Measurements from ENCODE around the gene SLC39A6. TPM values are rescaled to one million over a fixed set of nuclear protein-coding genes. Genes with fewer than 3 reads are reported as not detected.

The SLC39A6 gene
- total RNA-seq, 1 donor from 2014 or later = 17.6 TPM

GRCh38 chr18:36130039-36130831 lies 1.1 kb upstream of the SLC39A6 start:
- ATAC-seq (ENCODE audit: low read depth) (peak; percentile 15), DNase-seq (no peak)
- peak overlapping the region; percentile 94 for H3K4me3 Mint-ChIP-seq
- peak overlapping the region; percentile 92 for H3K27ac Mint-ChIP-seq
- peaks cover 42% of the 10 kb centered on the region for H3K36me3 Mint-ChIP-seq (ENCODE audit: low read depth)
- ChIA-PET CTCF (interaction anchor here (1.0 kb wide), 1 partner anchor 744 kb away, joined by 4 read pairs; no protein-coding TSS in a partner anchor), POLR2A (interaction anchor here (0.8 to 3.7 kb wide), 14 partner anchors 10 to 840 kb away, joined by 3 to 14 read pairs (median 6); partner anchors contain the start of genes INO80C, RPRD1A, ZNF24 and ZSCAN30)
- intact Hi-C loops (cut with micrococcal nuclease) = no loop called here
- H3K4me1 Mint-ChIP-seq = peaks cover 60% of the 10 kb centered on the region
- H3K9me3 Mint-ChIP-seq = no peaks in the 10 kb centered on the region
- TF ChIP-seq, protein P1, sequence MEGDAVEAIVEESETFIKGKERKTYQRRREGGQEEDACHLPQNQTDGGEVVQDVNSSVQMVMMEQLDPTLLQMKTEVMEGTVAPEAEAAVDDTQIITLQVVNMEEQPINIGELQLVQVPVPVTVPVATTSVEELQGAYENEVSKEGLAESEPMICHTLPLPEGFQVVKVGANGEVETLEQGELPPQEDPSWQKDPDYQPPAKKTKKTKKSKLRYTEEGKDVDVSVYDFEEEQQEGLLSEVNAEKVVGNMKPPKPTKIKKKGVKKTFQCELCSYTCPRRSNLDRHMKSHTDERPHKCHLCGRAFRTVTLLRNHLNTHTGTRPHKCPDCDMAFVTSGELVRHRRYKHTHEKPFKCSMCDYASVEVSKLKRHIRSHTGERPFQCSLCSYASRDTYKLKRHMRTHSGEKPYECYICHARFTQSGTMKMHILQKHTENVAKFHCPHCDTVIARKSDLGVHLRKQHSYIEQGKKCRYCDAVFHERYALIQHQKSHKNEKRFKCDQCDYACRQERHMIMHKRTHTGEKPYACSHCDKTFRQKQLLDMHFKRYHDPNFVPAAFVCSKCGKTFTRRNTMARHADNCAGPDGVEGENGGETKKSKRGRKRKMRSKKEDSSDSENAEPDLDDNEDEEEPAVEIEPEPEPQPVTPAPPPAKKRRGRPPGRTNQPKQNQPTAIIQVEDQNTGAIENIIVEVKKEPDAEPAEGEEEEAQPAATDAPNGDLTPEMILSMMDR (IDR thresholded peaks at IDR 0.05) = no peak
- no peaks in the 10 kb centered on the region for H3K27me3 Mint-ChIP-seq

- no peaks in the 10 kb centered on the region for H3K9me3 Mint-ChIP-seq
- peak overlapping the region; percentile 92 for H3K27ac Mint-ChIP-seq
- DNase-seq = no peak
- TF ChIP-seq, protein P1 (IDR thresholded peaks at IDR 0.05) = no peak
- POLR2A ChIA-PET = interaction anchor here (0.6 to 3.7 kb wide), 19 partner anchors 8 to 880 kb away, joined by 3 to 29 read pairs (median 6); partner anchors contain the start of genes INO80C, RPRD1A and ZSCAN30
- H3K4me3 Mint-ChIP-seq = peak overlapping the region; percentile 94
- H3K36me3 Mint-ChIP-seq (ENCODE audit: low read depth) = peaks cover 46% of the 10 kb centered on the region
- intact Hi-C loops (cut with micrococcal nuclease) = loop anchor here (1.0 to 5.0 kb wide), 14 partner anchors 21 to 1152 kb away; partner anchors contain the start of genes KIAA1328, MAPRE2, MOCOS and RMP24
- peaks cover 54% of the 10 kb centered on the region for H3K4me1 Mint-ChIP-seq
- H3K27me3 Mint-ChIP-seq = no peaks in the 10 kb centered on the region
- CTCF ChIA-PET = interaction anchor here (0.8 to 1.5 kb wide), 3 partner anchors 68 to 156 kb away, joined by 3 to 6 read pairs (median 3); no protein-coding TSS in a partner anchor
- no peak for ATAC-seq (ENCODE audit: low read depth)
Measured at GRCh38 chr18:36128907-36129299, 237 bp downstream of the SLC39A6 start.

DNA sequence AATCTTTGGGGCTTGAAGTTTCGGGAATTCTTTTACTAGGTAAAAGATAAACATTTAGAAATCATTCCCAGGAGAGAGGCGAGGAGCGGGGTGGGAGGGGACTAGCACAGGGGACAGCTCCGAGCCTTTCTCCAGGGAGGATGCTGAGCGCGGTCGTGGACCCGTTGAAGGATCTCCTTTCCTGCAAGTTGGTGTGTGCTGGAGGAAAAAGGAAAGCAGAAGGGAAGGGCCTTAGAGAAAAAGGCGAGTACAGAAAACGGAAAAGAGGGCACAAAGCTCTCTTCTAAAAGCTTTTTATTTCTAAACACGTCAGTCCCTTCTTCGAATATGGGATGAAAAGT lies 640 bp downstream of the SLC39A6 start:
- no peaks in the 10 kb centered on the region for H3K27me3 Mint-ChIP-seq
- CTCF ChIA-PET = interaction anchor here (0.8 to 1.5 kb wide), 3 partner anchors 68 to 156 kb away, joined by 3 to 6 read pairs (median 3); no protein-coding TSS in a partner anchor
- H3K27ac Mint-ChIP-seq = peak overlapping the region; percentile 92
- no peaks in the 10 kb centered on the region for H3K9me3 Mint-ChIP-seq
- H3K4me3 Mint-ChIP-seq = peak overlapping the region; percentile 94
- ATAC-seq (ENCODE audit: low read depth) (no peak), DNase-seq (no peak)
- peaks cover 49% of the 10 kb centered on the region for H3K36me3 Mint-ChIP-seq (ENCODE audit: low read depth)
- intact Hi-C loops (cut with micrococcal nuclease) = loop anchor here (2.0 to 5.0 kb wide), 3 partner anchors 541 to 1151 kb away; partner anchors contain the start of gene MAPRE2
- POLR2A ChIA-PET = interaction anchor here (0.6 to 3.7 kb wide), 19 partner anchors 8 to 879 kb away, joined by 3 to 29 read pairs (median 6); partner anchors contain the start of genes INO80C, RPRD1A and ZSCAN30
- peaks cover 53% of the 10 kb centered on the region for H3K4me1 Mint-ChIP-seq
- TF ChIP-seq, protein P1 (IDR thresholded peaks at IDR 0.05) = no peak

DNA sequence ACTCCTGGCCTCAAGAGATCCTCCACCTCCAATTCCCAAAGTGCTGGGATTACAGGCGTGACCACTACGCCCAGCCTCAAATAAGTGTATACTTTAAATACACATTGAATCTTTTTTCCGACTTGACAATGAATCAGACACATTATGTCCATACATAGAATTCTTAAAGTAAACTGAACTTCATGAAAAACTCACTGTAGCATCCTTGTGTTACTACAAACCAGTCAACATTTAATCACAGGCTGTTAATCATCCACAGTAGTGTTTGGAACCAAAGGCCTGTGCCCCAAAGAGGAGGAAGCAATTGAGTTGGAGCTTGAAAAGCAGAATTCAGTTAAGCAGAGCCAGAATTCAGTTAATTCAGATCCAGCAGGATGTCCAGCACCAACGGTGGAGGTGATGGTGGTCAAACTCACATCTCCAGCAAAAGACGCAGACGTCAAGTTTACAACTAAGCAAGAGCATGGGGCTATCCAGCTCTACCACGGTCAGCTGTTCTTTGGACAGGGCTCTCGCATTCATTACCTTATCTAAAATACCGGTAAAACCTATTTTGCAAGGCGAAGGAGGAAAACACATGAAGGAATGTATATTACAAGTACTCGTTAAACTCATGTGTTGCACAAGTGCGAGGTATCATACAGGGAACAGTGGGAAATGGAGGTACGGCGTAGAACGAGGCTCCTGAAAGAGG lies 1.2 kb downstream of the SLC39A6 start:
- H3K4me1 Mint-ChIP-seq = peaks cover 51% of the 10 kb centered on the region

More for the DNA sequence above, 1.2 kb downstream of the SLC39A6 start:
- Mint-ChIP-seq H3K9me3 (no peaks in the 10 kb centered on the region), H3K27ac (peak overlapping the region; percentile 92), H3K4me3 (peak overlapping the region; percentile 94), H3K36me3 (ENCODE audit: low read depth) (peaks cover 51% of the 10 kb centered on the region), H3K27me3 (no peaks in the 10 kb centered on the region)
- CTCF ChIA-PET = interaction anchor here (1.0 to 1.5 kb wide), 3 partner anchors 110 to 157 kb away, joined by 3 to 6 read pairs (median 3); no protein-coding TSS in a partner anchor
- ATAC-seq (ENCODE audit: low read depth) (no peak), DNase-seq (no peak)
- POLR2A ChIA-PET = interaction anchor here (0.7 to 3.7 kb wide), 7 partner anchors 17 to 511 kb away, joined by 3 to 29 read pairs (median 6); partner anchors contain the start of gene RPRD1A
- intact Hi-C loops (cut with micrococcal nuclease) = loop anchor here (2.0 to 5.0 kb wide), 3 partner anchors 541 to 1151 kb away; partner anchors contain the start of gene MAPRE2
- TF ChIP-seq, protein P1 (IDR thresholded peaks at IDR 0.05) = no peak

All from activated B cell treated with CpG ODN at 0.5 μM for 24 hours (primary cell).